SU-DHL-6 (cell line): ENCODE results near the gene ADD3.

Source experiments
- H2AFZ ChIP-seq: fragments of 200-600 bp; sonication (generic); 2 replicates; pipeline ENCODE4 v1.6.1; 2014; ENCODE audit warnings: low read depth, mild to moderate bottlenecking, moderate library complexity, mixed read lengths, antibody characterized with exemption, low read length; ENCODE audit not compliant: severe bottlenecking
- H3F3A ChIP-seq: fragments of 200-600 bp; shearing (Covaris generic); 2 replicates; pipeline ENCODE4 v1.6.0; 2016; ENCODE audit warnings: antibody characterized with exemption, mild to moderate bottlenecking; ENCODE audit not compliant: insufficient read depth
- H3K27ac ChIP-seq: fragments of 200-600 bp; sonication (generic); 2 replicates; pipeline ENCODE4 v1.5.1; 2016; ENCODE audit warnings: low read depth, mild to moderate bottlenecking, low read length, moderate library complexity, mixed read lengths
- H3K27me3 ChIP-seq: fragments of 200-600 bp; sonication (generic), shearing (Covaris generic); 2 replicates; pipeline ENCODE4 v1.6.0; 2014; ENCODE audit warnings: mild to moderate bottlenecking, low read length
- H3K36me3 ChIP-seq: fragments of 200-600 bp; sonication (generic); 2 replicates; pipeline ENCODE4 v1.6.1; 2014; ENCODE audit warnings: mild to moderate bottlenecking, low read length, mixed read lengths
- H3K4me2 ChIP-seq: fragments of 300-600, 200-600 bp; shearing (Covaris generic), sonication (generic); 2 replicates; pipeline ENCODE4 v1.6.0; 2014; ENCODE audit warnings: low read length, low read depth, mild to moderate bottlenecking; ENCODE audit not compliant: poor library complexity, severe bottlenecking
- H3K4me3 ChIP-seq: fragments of 200-600 bp; sonication (generic); 2 replicates; pipeline ENCODE4 v1.5.1; 2014; ENCODE audit warnings: antibody characterized with exemption, low read length, mild to moderate bottlenecking, mixed read lengths; ENCODE audit not compliant: insufficient read depth, poor library complexity, severe bottlenecking
- H3K79me2 ChIP-seq: fragments of 200-600 bp; sonication (generic); 2 replicates; pipeline ENCODE4 v1.6.1; 2014; ENCODE audit warnings: mild to moderate bottlenecking, low read length, moderate library complexity; ENCODE audit not compliant: insufficient read depth
- H3K9ac ChIP-seq: fragments of 200-600 bp; sonication (generic); 2 replicates; pipeline ENCODE4 v1.7.0; 2014; ENCODE audit warnings: mild to moderate bottlenecking, low read length
- H3K9me2 ChIP-seq: fragments of 200-600 bp; sonication (generic); replicated peaks from 2 replicates; pipeline ENCODE4 v1.6.1; 2014; ENCODE audit warnings: low read length; ENCODE audit not compliant: insufficient read depth
- H3K9me3 ChIP-seq: fragments of 200-600 bp; sonication (generic); 2 replicates; pipeline ENCODE4 v1.6.1; 2014; ENCODE audit warnings: low read length, mixed read lengths; ENCODE audit not compliant: insufficient read depth
- H4K20me1 ChIP-seq: fragments of 200-600 bp; sonication (generic); 2 replicates; pipeline ENCODE4 v1.6.1; 2014; ENCODE audit warnings: low read depth, mild to moderate bottlenecking, antibody characterized with exemption, low read length, moderate library complexity, mixed read lengths
- CTCF ChIP-seq: fragments of 200-600 bp; sonication (generic); IDR thresholded peaks from one replicate; pipeline ENCODE4 v1.5.1; 2017; ENCODE audit warnings: antibody characterized with exemption, mild to moderate bottlenecking, low read length, moderate library complexity; ENCODE audit not compliant: insufficient read depth, poor library complexity, severe bottlenecking
- EZH2phosphoT487 ChIP-seq: fragments of 200-600 bp; sonication (generic), shearing (Covaris generic); conservative IDR thresholded peaks from 2 replicates; pipeline ENCODE4 v1.6.1; 2018; ENCODE audit warnings: mild to moderate bottlenecking, antibody characterized with exemption, low read length, moderate library complexity, mixed read lengths

The ADD3 gene

GRCh38 chr10:110168601-110169481 lies 161.1 kb downstream of the ADD3 start:
- H3K4me2 ChIP-seq = no peak overlapping the region
- no peaks in the 10 kb centered on the region for H3K9me2 ChIP-seq
- no peaks in the 10 kb centered on the region for H3K27me3 ChIP-seq
- TF ChIP-seq EZH2phosphoT487 (no peak), CTCF (no peak)
- H3K27ac ChIP-seq = no peak overlapping the region
- H4K20me1 ChIP-seq = no peaks in the 10 kb centered on the region
- H3K36me3 ChIP-seq = no peaks in the 10 kb centered on the region
- no peaks in the 10 kb centered on the region for H3K79me2 ChIP-seq
- no peak overlapping the region for H2AFZ ChIP-seq
- no peaks in the 10 kb centered on the region for H3K9me3 ChIP-seq
- H3F3A ChIP-seq = no peaks in the 10 kb centered on the region
- no peak overlapping the region for H3K9ac ChIP-seq
- H3K4me3 ChIP-seq = no peak overlapping the region

- no peaks in the 10 kb centered on the region for H3K79me2 ChIP-seq
- TF ChIP-seq EZH2phosphoT487 (no peak), CTCF (no peak)
- no peaks in the 10 kb centered on the region for H3F3A ChIP-seq
- no peak overlapping the region for H3K4me3 ChIP-seq
- no peaks in the 10 kb centered on the region for H3K9me2 ChIP-seq
- H3K27ac ChIP-seq = no peak overlapping the region
- H2AFZ ChIP-seq = no peak overlapping the region
- H3K9me3 ChIP-seq = no peaks in the 10 kb centered on the region
- H3K36me3 ChIP-seq = no peaks in the 10 kb centered on the region
- no peak overlapping the region for H3K9ac ChIP-seq
- no peaks in the 10 kb centered on the region for H4K20me1 ChIP-seq
- H3K4me2 ChIP-seq = no peak overlapping the region
- H3K27me3 ChIP-seq = no peaks in the 10 kb centered on the region
Measured at GRCh38 chr10:110169586-110169985, 161.8 kb downstream of the ADD3 start.

GRCh38 chr10:110170142-110170971 lies 162.6 kb downstream of the ADD3 start:
- H2AFZ ChIP-seq = no peak overlapping the region
- no peaks in the 10 kb centered on the region for H3K27me3 ChIP-seq
- H3K9me2 ChIP-seq = no peaks in the 10 kb centered on the region

More at GRCh38 chr10:110170142-110170971, 162.6 kb downstream of the ADD3 start:
- Histone ChIP-seq H3K79me2 (no peaks in the 10 kb centered on the region), H3K4me3 (no peak overlapping the region), H4K20me1 (no peaks in the 10 kb centered on the region), H3K9ac (no peak overlapping the region), H3K27ac (no peak overlapping the region), H3F3A (no peaks in the 10 kb centered on the region), H3K9me3 (no peaks in the 10 kb centered on the region), H3K36me3 (no peaks in the 10 kb centered on the region), H3K4me2 (no peak overlapping the region)
- TF ChIP-seq EZH2phosphoT487 = no peak
- no peak for TF ChIP-seq CTCF
